Psoas muscle (tissue), 8 donors: ENCODE measurements around the gene TAMALIN. TPM values are rescaled to one million over a fixed set of nuclear protein-coding genes. Genes with fewer than 3 reads are reported as not detected.

Experiments used
- ATAC-seq, 4 donors: fragments of 200-7000 bp; cut with Tn5 transposase; one replicate each; pipeline ENCODE4 v1.9.1; 2020; ENCODE audit warnings: moderate library complexity in 3 of 4, mild to moderate bottlenecking in 2 of 4
- DNase-seq, 2 donors: peaks; one replicate each; pipeline ENCODE4 v3.0.0-alpha.2; 2020
- H3K27ac ChIP-seq: fragments of 200-600 bp; one replicate; pipeline ENCODE4 v1.8.0; 2022
- H3K27me3 ChIP-seq, 3 donors: fragments of 200-600 bp in 1 of 3; one replicate each; pipeline versions ENCODE4 v1.6.1 to v1.8.0; 2013 to 2022; ENCODE audit warnings: low read length in 2 of 3, mild to moderate bottlenecking in 2 of 3, moderate library complexity in 1 of 3; ENCODE audit not compliant: insufficient read depth in 3 of 3
- H3K36me3 ChIP-seq, 2 donors: fragments of 200-600 bp in 1 of 2; one replicate each; pipeline versions ENCODE4 v1.6.1 to v1.8.0; 2013 to 2022; ENCODE audit warnings: low read depth in 1 of 2, mild to moderate bottlenecking in 1 of 2, moderate library complexity in 1 of 2; ENCODE audit not compliant: insufficient read depth in 1 of 2
- H3K4me1 ChIP-seq: fragments of 200-600 bp; one replicate; pipeline ENCODE4 v1.8.0; 2022
- H3K4me3 ChIP-seq: fragments of 200-600 bp; one replicate; pipeline ENCODE4 v1.8.0; 2022; ENCODE audit warnings: mild to moderate bottlenecking
- H3K9me3 ChIP-seq: fragments of 200-600 bp; one replicate; pipeline ENCODE4 v1.8.0; 2022
- CTCF ChIP-seq: fragments of 200-600 bp; IDR thresholded peaks from one replicate; pipeline ENCODE4 v1.8.0; 2022; ENCODE audit warnings: antibody characterized with exemption
- WGBS, 3 donors: extraction: QIAGEN DNeasy Blood & Tissue Kit; methylation state at CpG; one replicate each; pipeline versions ENCODE4 v1.1.6 to v1.1.7; 2013; 5-methylcytosine and 5-hydroxymethylcytosine counted together
- intact Hi-C, 2 donors: fragments of 100-400 bp; cut with DNase I; formaldehyde crosslinking; loops; one replicate each; pipeline versions ENCODE4 v1.11.0 to v1.14.2; 2022
- polyA plus RNA-seq, 3 donors: library from polyadenylated mRNA; stranded (reverse); fragments of 200-250 nt; gene quantifications; one replicate each; pipeline ENCODE4 v1.2.3, GENCODE V29; 2013
- total RNA-seq, 4 donors: library from RNA; stranded (reverse); fragmentation: NEBNext Ultra II Directional in 2 of 4; extraction: Animal tissue kit (Norgen Biotek cat#: 25700) in 2 of 4; gene quantifications; one replicate each; pipeline versions ENCODE4 v1.2.1 to v1.2.4, GENCODE V29; 2021 to 2023
- donor health status: healthy with polysubstance abuse.
- donor health status: DM: no; HTN: no; CAD: no; lungs with moderate emphysema.
- donor health status: Bipolar disorder and iron deficiency.
- donor health status: healthy.
- donor health status: DM: yes; HTN: yes; CAD: no.
- donor health status: DM: no; HTN: no; CAD: no.
- donor health status: DM: no; HTN: no; CAD: no.
- donor health status: DM: yes; HTN: yes; CAD: no.

The TAMALIN gene
- total and polyA plus RNA-seq, 7 donors = 5.5 to 12.8 (median 9.6) TPM

GRCh38 chr12:52061470-52062166 lies 54.9 kb downstream of the TAMALIN start:
- WGBS, 3 donors = 62 to 70% (median 65%) methylated on average over 12 of the region's 12 CpGs
- no peak for DNase-seq

GRCh38 chr12:52062167-52063081 lies 55.7 kb downstream of the TAMALIN start:
- intact Hi-C loops = no loop called here
- ATAC-seq (peak in 3 of 4 donors; percentile 4 to 18 (median 7)), DNase-seq (no peak)
- TF ChIP-seq CTCF = no peak
- WGBS, 3 donors = 36 to 52% (median 45%) methylated on average over 6 of the region's 6 CpGs
- Histone ChIP-seq H3K9me3 (no peaks in the 10 kb centered on the region), H3K27me3 (no peaks in the 10 kb centered on the region), H3K4me1 (peaks cover 26% of the 10 kb centered on the region), H3K27ac (peak overlapping the region; percentile 75), H3K36me3 (peaks cover 0 to 24% of the 10 kb centered on the region in 2 donors), H3K4me3 (no peak overlapping the region)

More at GRCh38 chr12:52061470-52062166, 54.9 kb downstream of the TAMALIN start:
- H3K27ac ChIP-seq = peak overlapping the region; percentile 75
- no peak for TF ChIP-seq CTCF
- no peak for ATAC-seq
- intact Hi-C loops = no loop called here
- peaks cover 0 to 32% of the 10 kb centered on the region in 2 donors for H3K36me3 ChIP-seq
- H3K4me1 ChIP-seq = peaks cover 30% of the 10 kb centered on the region
- no peaks in the 10 kb centered on the region for H3K27me3 ChIP-seq
- no peaks in the 10 kb centered on the region for H3K9me3 ChIP-seq
- H3K4me3 ChIP-seq = no peak overlapping the region

- Histone ChIP-seq H3K4me1 (peaks cover 26% of the 10 kb centered on the region), H3K9me3 (no peaks in the 10 kb centered on the region), H3K27ac (peak overlapping the region; percentile 75), H3K27me3 (no peaks in the 10 kb centered on the region), H3K36me3 (peaks cover 0 to 15% of the 10 kb centered on the region in 2 donors), H3K4me3 (no peak overlapping the region)
- intact Hi-C loops = no loop called here
- DNase-seq (peak; percentile 47 to 86), ATAC-seq (peak; percentile 34 to 76 (median 58))
- WGBS, 3 donors = 22 to 43% (median 23%) methylated on average over 19 to 20 of the region's 20 CpGs
- no peak for TF ChIP-seq CTCF
Observed at GRCh38 chr12:52063082-52063924, 56.6 kb downstream of the TAMALIN start.

- intact Hi-C loops = no loop called here
- H3K4me1 ChIP-seq = peaks cover 29% of the 10 kb centered on the region
- peak overlapping the region; percentile 75 for H3K27ac ChIP-seq
- H3K36me3 ChIP-seq = peaks cover 0 to 7% of the 10 kb centered on the region in 2 donors
- H3K9me3 ChIP-seq = no peaks in the 10 kb centered on the region
- no peak overlapping the region for H3K4me3 ChIP-seq
- no peaks in the 10 kb centered on the region for H3K27me3 ChIP-seq
- peak; percentile 77 to 89 for DNase-seq
- WGBS, 3 donors = 16 to 44% (median 32%) methylated on average over 12 of the region's 12 CpGs
- peak; percentile 57 to 66 (median 66) for ATAC-seq
- TF ChIP-seq CTCF = no peak
Observed at GRCh38 chr12:52063981-52064649, 57.4 kb downstream of the TAMALIN start.
